PC-3 (cell line): ENCODE measurements around the gene FOXL3. TPM values are rescaled to one million over a fixed set of nuclear protein-coding genes. Genes with fewer than 3 reads are reported as not detected.
"Not testable (repeated sequence)": the region's sequence is repeated elsewhere in the genome, so short reads cannot be mapped to it uniquely, and the experiment has no call there.

Source experiments
- ATAC-seq: fragments of 200-7000 bp; cut with Tn5 transposase; 2 replicates; pipeline ENCODE4 v1.9.1; 2020; ENCODE audit warnings: mild to moderate bottlenecking, moderate library complexity
- BruUV-seq: library from RNA; stranded (reverse); fragments of 400-500 nt; replicated peaks from 2 replicates; lab custom pipeline; 2021; lab: Mats Ljungman, UMichigan
- CTCF ChIA-PET: fragments of 300-600 bp; sonication (Branson Sonifier 250); formaldehyde crosslinking; loops from one replicate; lab custom pipeline; 2022; ENCODE audit warnings: antibody characterized with exemption; lab: Charles Lee
- POLR2A ChIA-PET: fragments of 300-600 bp; sonication (Branson Sonifier 250); formaldehyde crosslinking; loops from one replicate; lab custom pipeline; 2022; ENCODE audit warnings: antibody characterized with exemption; ENCODE audit not compliant: unreplicated experiment; lab: Charles Lee
- DNase-seq: peaks from one replicate; pipeline ENCODE4 v3.0.0-alpha.2; 2015
- H2AFZ ChIP-seq: fragments of 300-600 bp; sonication (generic); 2 replicates; pipeline ENCODE4 v1.6.0; 2016; ENCODE audit warnings: antibody characterized with exemption, low read length
- H3F3A ChIP-seq: fragments of 300-600 bp; sonication (generic); one replicate; pipeline ENCODE4 v1.6.0; 2017; ENCODE audit warnings: antibody characterized with exemption, low read length, control low read depth, mild to moderate bottlenecking; ENCODE audit not compliant: unreplicated experiment
- H3K27ac ChIP-seq: fragments of 300-600 bp; sonication (generic); 2 replicates; pipeline ENCODE4 v1.5.1; 2016; ENCODE audit warnings: mild to moderate bottlenecking, low read length
- H3K27me3 ChIP-seq: fragments of 300-600 bp; sonication (generic); 2 replicates; pipeline ENCODE4 v1.6.1; 2016; ENCODE audit warnings: low read length, mixed read lengths
- H3K36me3 ChIP-seq: fragments of 300-600 bp; sonication (generic); 2 replicates; pipeline ENCODE4 v1.6.1; 2016; ENCODE audit warnings: low read depth, mixed run types, low read length, mixed read lengths
- H3K4me1 ChIP-seq: fragments of 300-600 bp; sonication (generic); 2 replicates; pipeline ENCODE4 v1.5.1; 2016; ENCODE audit warnings: low read length; ENCODE audit not compliant: insufficient read depth
- H3K4me2 ChIP-seq: fragments of 300-600 bp; sonication (generic); 2 replicates; pipeline ENCODE4 v1.6.0; 2016; ENCODE audit warnings: low read length
- H3K4me3 ChIP-seq: fragments of 300-600 bp; sonication (generic); 2 replicates; pipeline ENCODE4 v1.5.1; 2016; ENCODE audit warnings: mild to moderate bottlenecking, low read length, mixed read lengths
- H3K79me2 ChIP-seq: fragments of 300-600 bp; sonication (generic); 2 replicates; pipeline ENCODE4 v1.6.1; 2017; ENCODE audit warnings: low read length, mixed read lengths
- H3K9ac ChIP-seq: fragments of 300-600 bp; sonication (generic); 2 replicates; pipeline ENCODE4 v1.6.0; 2016; ENCODE audit warnings: mild to moderate bottlenecking, low read length
- H3K9me2 ChIP-seq: fragments of 300-600 bp; sonication (generic); replicated peaks from 2 replicates; pipeline ENCODE4 v1.6.1; 2016; ENCODE audit warnings: mixed run types, low read length, mixed read lengths
- H3K9me3 ChIP-seq: fragments of 300-600 bp; sonication (generic); 2 replicates; pipeline ENCODE4 v1.6.1; 2016; ENCODE audit warnings: low read length, mixed read lengths
- H4K20me1 ChIP-seq: fragments of 300-600 bp; sonication (generic); 2 replicates; pipeline ENCODE4 v1.6.1; 2016; ENCODE audit warnings: low read length, mixed read lengths
- CTCF ChIP-seq: fragments of 300-600 bp; sonication (generic); conservative IDR thresholded peaks from 2 replicates; pipeline ENCODE4 v1.5.1; 2017; ENCODE audit warnings: antibody characterized with exemption, low read depth, mild to moderate bottlenecking, low read length
- EZH2 ChIP-seq: fragments of 300-600 bp; sonication (generic); IDR thresholded peaks from one replicate; pipeline ENCODE4 v1.6.1; 2017; ENCODE audit warnings: antibody characterized with exemption, mild to moderate bottlenecking, low read length; ENCODE audit not compliant: unreplicated experiment
- EZH2phosphoT487 ChIP-seq: fragments of 300-600 bp; sonication (generic); IDR thresholded peaks from 2 replicates; pipeline ENCODE4 v1.6.1; 2018; ENCODE audit warnings: mild to moderate bottlenecking, antibody characterized with exemption, low read length, borderline replicate concordance
- intact Hi-C: fragments of 100-400 bp; cut with micrococcal nuclease; formaldehyde crosslinking; loops from 2 replicates; pipeline ENCODE4 v1.9.0; 2023
- total RNA-seq: library from RNA; depleted of rRNA; stranded (reverse); fragments of >200 nt; gene quantifications from 2 replicates; pipeline ENCODE4 v1.2.3, GENCODE V29; 2014

The FOXL3 gene
- total RNA-seq, 1 experiment from 2014 or later: not detected

GRCh38 chr7:243580-243978 lies 46.4 kb upstream of the FOXL3 start:
- intact Hi-C loops, CTCF ChIA-PET, H3K4me3 ChIP-seq: not testable (repeated sequence)

GRCh38 chr7:244974-245373 lies 45.0 kb upstream of the FOXL3 start:
- DNase-seq (no peak), ATAC-seq (no peak)
- no peaks in the 10 kb centered on the region for H3K9me3 ChIP-seq
- H3K27ac ChIP-seq: no peak overlapping the region
- H3K79me2 ChIP-seq: 0 out of 2 replicates have a peak, but pooled peaks cover 3% of the 10 kb centered on the region
- no peak overlapping the region for H3K4me2 ChIP-seq
- H3K27me3 ChIP-seq: no peaks in the 10 kb centered on the region
- CTCF ChIA-PET: no interaction called here
- no peak overlapping the region for H3K4me3 ChIP-seq
- no TSS peak for BruUV-seq
- no peaks in the 10 kb centered on the region for H3K9me2 ChIP-seq
- TF ChIP-seq CTCF: no peak
- TF ChIP-seq EZH2: no peak
- no peak for TF ChIP-seq EZH2phosphoT487
- H3K4me1 ChIP-seq: no peaks in the 10 kb centered on the region
- intact Hi-C loops: no loop called here
- peaks cover 3% of the 10 kb centered on the region; the same call in 1 of the 2 replicates for H4K20me1 ChIP-seq
- H3K9ac ChIP-seq: no peak overlapping the region
- H3F3A ChIP-seq: no peaks in the 10 kb centered on the region
- H2AFZ ChIP-seq: no peak overlapping the region
- H3K36me3 ChIP-seq: no peaks in the 10 kb centered on the region; the same call in 1 of the 2 replicates
- POLR2A ChIA-PET: no interaction called here

More at GRCh38 chr7:243580-243978, 46.4 kb upstream of the FOXL3 start:
- H3K9ac ChIP-seq, H3K36me3 ChIP-seq, BruUV-seq, ATAC-seq, H3K4me1 ChIP-seq, H3K27me3 ChIP-seq, DNase-seq, H3K79me2 ChIP-seq, H3K9me2 ChIP-seq, H3F3A ChIP-seq, POLR2A ChIA-PET, H3K27ac ChIP-seq, H2AFZ ChIP-seq, H3K9me3 ChIP-seq, H4K20me1 ChIP-seq, H3K4me2 ChIP-seq: not testable (repeated sequence)

GRCh38 chr7:245574-246295 lies 44.2 kb upstream of the FOXL3 start:
- no peaks in the 10 kb centered on the region for H3F3A ChIP-seq
- H4K20me1 ChIP-seq: no peaks in the 10 kb centered on the region
- no peak overlapping the region for H3K9ac ChIP-seq
- H3K9me2 ChIP-seq: no peaks in the 10 kb centered on the region
- intact Hi-C loops: no loop called here
- H2AFZ ChIP-seq: no peak overlapping the region
- no peaks in the 10 kb centered on the region for H3K27me3 ChIP-seq
- H3K79me2 ChIP-seq: no peaks in the 10 kb centered on the region
- no peak overlapping the region for H3K4me3 ChIP-seq
- POLR2A ChIA-PET: no interaction called here
- H3K4me2 ChIP-seq: no peak overlapping the region
- H3K4me1 ChIP-seq: no peaks in the 10 kb centered on the region
- no peak overlapping the region for H3K27ac ChIP-seq
- ATAC-seq (no peak), DNase-seq (no peak)
- CTCF ChIA-PET: no interaction called here
- H3K9me3 ChIP-seq: no peaks in the 10 kb centered on the region
- no peaks in the 10 kb centered on the region; the same call in 1 of the 2 replicates for H3K36me3 ChIP-seq
- BruUV-seq: no TSS peak
- TF ChIP-seq EZH2: no peak
- TF ChIP-seq EZH2phosphoT487: no peak
- TF ChIP-seq CTCF: no peak
